Measurements from ENCODE around the gene SF3B2. TPM values are rescaled to one million over a fixed set of nuclear protein-coding genes. Genes with fewer than 3 reads are reported as not detected.

SF3B2 gene
- total and polyA plus RNA-seq, 2 donors (not counting 1 experiment from before 2014, with no cell fraction given), result 139 to 205 TPM

DNA sequence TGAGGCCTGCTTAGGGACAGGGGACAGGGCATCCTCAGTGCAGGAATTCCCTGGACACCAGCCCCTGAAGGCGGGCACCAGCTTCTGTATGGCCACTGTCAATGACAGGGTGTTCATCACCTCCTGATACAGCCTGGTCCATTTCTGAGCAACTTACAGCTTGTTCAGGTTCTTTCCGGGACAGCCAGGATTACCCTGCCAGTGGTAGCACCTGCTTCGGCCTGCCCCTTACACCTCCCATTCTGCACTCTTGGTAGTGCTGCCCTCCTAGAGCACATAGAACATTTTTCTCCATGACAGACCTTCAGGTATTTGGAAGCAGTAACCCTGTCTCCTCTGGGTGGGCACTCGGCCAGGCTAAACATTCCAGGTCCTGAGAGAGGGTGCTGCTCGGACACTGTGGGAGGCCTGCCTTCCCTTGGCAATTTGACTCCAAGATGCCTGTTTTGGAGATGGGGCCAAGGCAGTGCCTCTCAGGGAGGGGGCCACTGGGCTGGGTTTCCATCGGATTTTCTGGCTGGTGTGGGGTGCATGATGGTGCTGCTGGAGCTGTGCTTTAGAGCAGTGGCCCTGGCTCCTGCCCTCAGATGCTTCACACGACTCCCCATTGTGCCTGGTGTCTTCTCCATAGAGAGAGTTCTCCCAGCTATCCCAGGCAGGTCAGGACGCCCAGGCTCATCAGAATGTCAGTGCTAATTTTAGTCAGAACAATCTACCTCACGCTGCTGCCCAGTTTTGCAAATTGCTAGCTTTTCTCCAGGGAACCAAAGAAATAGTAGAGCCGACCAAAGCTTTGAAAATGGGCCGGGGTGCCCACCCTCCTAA is 4.4 kb upstream of the SF3B2 start:
- DNase-seq (no peak), ATAC-seq (ENCODE audit: low read depth) (no peak)
- Mint-ChIP-seq H3K4me3 (no peak overlapping the region), H3K9me3 (ENCODE audit: insufficient read depth) (no peaks in the 10 kb centered on the region), H3K4me1 (peaks cover 29% of the 10 kb centered on the region), H3K27ac (no peak overlapping the region), H3K27me3 (peaks cover 12% of the 10 kb centered on the region)
- POLR2A ChIA-PET, result no interaction called here
- Histone ChIP-seq H3K36me3 (replicated peaks in 1 of 2; ENCODE audit: control extremely low read depth in 1 of 2, control insufficient read depth in 1 of 2, extremely low read depth in 1 of 2, insufficient read depth in 2 of 2, low read length in 1 of 2) (no peaks in the 10 kb centered on the region), H3K27ac (ENCODE audit: low read length in 2 of 2) (no peak overlapping the region), H3K27me3 (replicated peaks in 1 of 4; ENCODE audit: control extremely low read depth in 1 of 4, control insufficient read depth in 3 of 4, insufficient read depth in 4 of 4, low read length in 3 of 4) (peaks cover 0 to 35% (median 5%) of the 10 kb centered on the region in 4 experiments), H2AFZ (ENCODE audit: insufficient read depth, low read depth, low read length, poor library complexity, severe bottlenecking) (no peak overlapping the region), H3K9ac (ENCODE audit: low read length) (no peak overlapping the region), H3K4me3 (ENCODE audit: control extremely low read depth in 1 of 5, extremely low read depth in 1 of 5, insufficient read depth in 1 of 5, low read depth in 2 of 5, low read length in 4 of 5) (no peak overlapping the region), H3K9me3 (ENCODE audit: control extremely low read depth in 1 of 3, control insufficient read depth in 2 of 3, insufficient read depth in 1 of 3, low read length in 2 of 3) (no peaks in the 10 kb centered on the region), H3K4me2 (replicated peaks; ENCODE audit: low read depth, low read length, poor library complexity, severe bottlenecking) (no peak overlapping the region), H3K79me2 (ENCODE audit: control insufficient read depth, insufficient read depth, low read length) (peaks cover 34% of the 10 kb centered on the region), H3K4me1 (ENCODE audit: control insufficient read depth in 2 of 2, insufficient read depth in 2 of 2, low read length in 2 of 2) (peaks cover 18 to 27% of the 10 kb centered on the region in 2 donors), H4K20me1 (ENCODE audit: control insufficient read depth, insufficient read depth, low read length, poor library complexity, severe bottlenecking) (peaks cover 2% of the 10 kb centered on the region)
- 95% methylated on average over 11 of the region's 11 CpGs for WGBS (ENCODE audit: insufficient coverage)
- CTCF ChIA-PET, result interaction anchor here (0.6 to 5.2 kb wide), 3 partner anchors 19 to 138 kb away, joined by 3 to 34 read pairs (median 6); no protein-coding TSS in a partner anchor
- TF ChIP-seq EZH2 (IDR thresholded peaks at IDR 0.05; ENCODE audit: borderline replicate concordance, insufficient read depth, low read depth, low read length, poor library complexity, severe bottlenecking), result no peak
- TF ChIP-seq, protein P1, sequence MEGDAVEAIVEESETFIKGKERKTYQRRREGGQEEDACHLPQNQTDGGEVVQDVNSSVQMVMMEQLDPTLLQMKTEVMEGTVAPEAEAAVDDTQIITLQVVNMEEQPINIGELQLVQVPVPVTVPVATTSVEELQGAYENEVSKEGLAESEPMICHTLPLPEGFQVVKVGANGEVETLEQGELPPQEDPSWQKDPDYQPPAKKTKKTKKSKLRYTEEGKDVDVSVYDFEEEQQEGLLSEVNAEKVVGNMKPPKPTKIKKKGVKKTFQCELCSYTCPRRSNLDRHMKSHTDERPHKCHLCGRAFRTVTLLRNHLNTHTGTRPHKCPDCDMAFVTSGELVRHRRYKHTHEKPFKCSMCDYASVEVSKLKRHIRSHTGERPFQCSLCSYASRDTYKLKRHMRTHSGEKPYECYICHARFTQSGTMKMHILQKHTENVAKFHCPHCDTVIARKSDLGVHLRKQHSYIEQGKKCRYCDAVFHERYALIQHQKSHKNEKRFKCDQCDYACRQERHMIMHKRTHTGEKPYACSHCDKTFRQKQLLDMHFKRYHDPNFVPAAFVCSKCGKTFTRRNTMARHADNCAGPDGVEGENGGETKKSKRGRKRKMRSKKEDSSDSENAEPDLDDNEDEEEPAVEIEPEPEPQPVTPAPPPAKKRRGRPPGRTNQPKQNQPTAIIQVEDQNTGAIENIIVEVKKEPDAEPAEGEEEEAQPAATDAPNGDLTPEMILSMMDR (IDR thresholded peaks at IDR 0.05), result no peak
- intact Hi-C loops (cut with micrococcal nuclease), result no loop called here
